ENCODE results near the gene ZNF410.
"Not testable (repeated sequence)": the region's sequence is repeated elsewhere in the genome, so short reads cannot be mapped to it uniquely, and the experiment has no call there.

Gene ZNF410

DNA sequence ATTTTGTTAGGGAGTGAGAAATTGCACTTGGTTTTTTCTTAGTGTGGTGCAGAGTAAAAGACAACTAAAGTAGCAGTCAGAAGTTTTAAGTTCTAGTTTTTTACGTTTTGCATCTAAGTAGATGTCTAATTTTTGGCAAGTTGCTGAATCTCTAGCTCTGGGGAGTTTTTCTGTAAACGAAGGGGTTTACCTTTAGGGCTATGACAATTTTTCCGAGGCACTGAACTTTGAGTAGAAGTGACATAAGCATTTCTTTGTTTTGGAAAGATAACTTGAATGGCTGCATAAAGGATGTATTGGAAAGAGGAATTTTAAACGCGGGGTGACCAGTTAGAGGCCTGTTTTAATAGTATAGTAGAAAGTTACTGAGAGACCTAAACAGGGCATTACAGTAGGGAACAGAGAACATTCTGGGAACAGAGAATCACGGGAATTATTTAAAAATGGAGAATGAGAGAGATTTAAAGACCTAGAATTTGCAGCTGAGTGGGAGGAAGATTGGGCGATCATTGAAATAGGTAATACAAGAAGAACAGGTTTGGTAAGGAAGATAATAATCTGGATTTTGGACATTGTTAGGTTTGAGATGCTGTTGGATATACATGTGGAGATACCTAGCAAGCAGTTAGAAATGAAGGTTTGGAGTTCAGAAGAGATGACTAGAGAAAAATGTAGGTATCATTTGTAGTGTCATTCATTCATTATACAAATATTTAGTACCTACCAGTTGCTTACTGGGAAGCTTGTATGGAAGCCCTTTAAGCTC, 1.2 kb downstream of the ZNF410 start:
- DNase-seq (ENCODE audit: low read depth) = no peak
- H3K36me3 ChIP-seq (ENCODE audit: control insufficient read depth, insufficient read depth, low read length, severe bottlenecking) = peaks cover 13% of the 10 kb centered on the region
- H3K4me3 ChIP-seq (ENCODE audit: low read length) = peak overlapping the region; percentile 96
- H3K9ac ChIP-seq (ENCODE audit: low read length) = peak overlapping the region; percentile 97
- H3K4me1 ChIP-seq (ENCODE audit: control insufficient read depth, insufficient read depth, low read length) = peaks cover 32% of the 10 kb centered on the region
- H3K27me3 ChIP-seq (replicated peaks; ENCODE audit: control insufficient read depth, insufficient read depth, low read length) = no peaks in the 10 kb centered on the region
- no peaks in the 10 kb centered on the region for H3K9me3 ChIP-seq (ENCODE audit: control insufficient read depth, low read length)

GRCh38 chr14:73888460-73888725, 1.7 kb downstream of the ZNF410 start:
- H3K9me3 ChIP-seq (ENCODE audit: control insufficient read depth, low read length) = no peaks in the 10 kb centered on the region
- no peaks in the 10 kb centered on the region for H3K27me3 ChIP-seq (replicated peaks; ENCODE audit: control insufficient read depth, insufficient read depth, low read length)
- H3K9ac ChIP-seq (ENCODE audit: low read length) = peak overlapping the region; percentile 97
- peak overlapping the region; percentile 96 for H3K4me3 ChIP-seq (ENCODE audit: low read length)
- H3K4me1 ChIP-seq (ENCODE audit: control insufficient read depth, insufficient read depth, low read length) = peaks cover 32% of the 10 kb centered on the region
- peaks cover 15% of the 10 kb centered on the region for H3K36me3 ChIP-seq (ENCODE audit: control insufficient read depth, insufficient read depth, low read length, severe bottlenecking)
- DNase-seq (ENCODE audit: low read depth) = peak; percentile 26

GRCh38 chr14:73888971-73889370, 2.3 kb downstream of the ZNF410 start:
- no peaks in the 10 kb centered on the region for H3K27me3 ChIP-seq (replicated peaks; ENCODE audit: control insufficient read depth, insufficient read depth, low read length)
- peaks cover 32% of the 10 kb centered on the region for H3K4me1 ChIP-seq (ENCODE audit: control insufficient read depth, insufficient read depth, low read length)
- peak overlapping the region; percentile 97 for H3K9ac ChIP-seq (ENCODE audit: low read length)
- DNase-seq (ENCODE audit: low read depth) = peak; percentile 23
- peaks cover 19% of the 10 kb centered on the region for H3K36me3 ChIP-seq (ENCODE audit: control insufficient read depth, insufficient read depth, low read length, severe bottlenecking)
- H3K4me3 ChIP-seq (ENCODE audit: low read length) = peak overlapping the region; percentile 96
- H3K9me3 ChIP-seq (ENCODE audit: control insufficient read depth, low read length) = no peaks in the 10 kb centered on the region

GRCh38 chr14:73889376-73889775, 2.7 kb downstream of the ZNF410 start:
- peak overlapping the region; percentile 96 for H3K4me3 ChIP-seq (ENCODE audit: low read length)
- H3K9me3 ChIP-seq (ENCODE audit: control insufficient read depth, low read length) = no peaks in the 10 kb centered on the region
- peaks cover 22% of the 10 kb centered on the region for H3K36me3 ChIP-seq (ENCODE audit: control insufficient read depth, insufficient read depth, low read length, severe bottlenecking)
- peak overlapping the region; percentile 28 for H3K9ac ChIP-seq (ENCODE audit: low read length)
- H3K27me3 ChIP-seq (replicated peaks; ENCODE audit: control insufficient read depth, insufficient read depth, low read length) = no peaks in the 10 kb centered on the region
- peaks cover 32% of the 10 kb centered on the region for H3K4me1 ChIP-seq (ENCODE audit: control insufficient read depth, insufficient read depth, low read length)
- no peak for DNase-seq (ENCODE audit: low read depth)

DNA sequence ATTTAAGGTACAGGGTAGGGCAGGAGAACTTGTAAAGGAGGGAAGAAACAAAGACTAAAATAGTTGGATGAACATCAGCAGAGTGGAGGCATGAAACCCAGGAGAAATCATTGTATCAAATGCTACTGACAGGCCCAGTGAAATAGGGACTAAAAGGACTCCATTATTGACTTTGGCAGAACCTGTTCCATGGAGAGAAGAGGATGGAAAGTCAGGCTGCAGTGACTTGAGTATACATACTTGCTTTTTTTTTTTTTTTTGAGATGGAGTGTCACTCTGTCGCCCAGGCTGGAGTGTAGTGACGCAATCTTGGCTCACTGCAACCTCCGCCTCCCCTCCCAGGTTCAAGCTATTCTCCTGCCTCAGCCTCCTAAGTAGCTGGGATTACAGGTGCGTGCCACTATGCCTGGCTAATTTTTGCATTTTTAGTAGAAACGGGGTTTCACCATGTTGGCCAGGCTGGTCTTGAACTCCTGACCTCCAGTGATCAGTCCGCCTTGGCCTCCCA, 7.6 kb downstream of the ZNF410 start:
- not testable (repeated sequence) for H3K27me3 ChIP-seq (replicated peaks; ENCODE audit: control insufficient read depth, insufficient read depth, low read length); H3K9me3 ChIP-seq (ENCODE audit: control insufficient read depth, low read length); DNase-seq (ENCODE audit: low read depth); H3K4me3 ChIP-seq (ENCODE audit: low read length); H3K9ac ChIP-seq (ENCODE audit: low read length)
- Histone ChIP-seq H3K4me1 (ENCODE audit: control insufficient read depth, insufficient read depth, low read length) (peaks cover 14% of the 10 kb centered on the region), H3K36me3 (ENCODE audit: control insufficient read depth, insufficient read depth, low read length, severe bottlenecking) (peaks cover 68% of the 10 kb centered on the region)

GRCh38 chr14:73895939-73896338, 9.3 kb downstream of the ZNF410 start:
- Histone ChIP-seq H3K27me3 (replicated peaks; ENCODE audit: control insufficient read depth, insufficient read depth, low read length) (no peaks in the 10 kb centered on the region), H3K9ac (ENCODE audit: low read length) (no peak overlapping the region), H3K4me3 (ENCODE audit: low read length) (no peak overlapping the region), H3K36me3 (ENCODE audit: control insufficient read depth, insufficient read depth, low read length, severe bottlenecking) (peaks cover 81% of the 10 kb centered on the region), H3K4me1 (ENCODE audit: control insufficient read depth, insufficient read depth, low read length) (peaks cover 8% of the 10 kb centered on the region), H3K9me3 (ENCODE audit: control insufficient read depth, low read length) (no peaks in the 10 kb centered on the region)
- no peak for DNase-seq (ENCODE audit: low read depth)

GRCh38 chr14:73896521-73896920, 9.9 kb downstream of the ZNF410 start:
- no peak overlapping the region for H3K4me3 ChIP-seq (ENCODE audit: low read length)
- no peaks in the 10 kb centered on the region for H3K27me3 ChIP-seq (replicated peaks; ENCODE audit: control insufficient read depth, insufficient read depth, low read length)
- DNase-seq (ENCODE audit: low read depth) = no peak
- H3K36me3 ChIP-seq (ENCODE audit: control insufficient read depth, insufficient read depth, low read length, severe bottlenecking) = peaks cover 87% of the 10 kb centered on the region
- no peak overlapping the region for H3K9ac ChIP-seq (ENCODE audit: low read length)
- peaks cover 8% of the 10 kb centered on the region for H3K4me1 ChIP-seq (ENCODE audit: control insufficient read depth, insufficient read depth, low read length)
- no peaks in the 10 kb centered on the region for H3K9me3 ChIP-seq (ENCODE audit: control insufficient read depth, low read length)

DNA sequence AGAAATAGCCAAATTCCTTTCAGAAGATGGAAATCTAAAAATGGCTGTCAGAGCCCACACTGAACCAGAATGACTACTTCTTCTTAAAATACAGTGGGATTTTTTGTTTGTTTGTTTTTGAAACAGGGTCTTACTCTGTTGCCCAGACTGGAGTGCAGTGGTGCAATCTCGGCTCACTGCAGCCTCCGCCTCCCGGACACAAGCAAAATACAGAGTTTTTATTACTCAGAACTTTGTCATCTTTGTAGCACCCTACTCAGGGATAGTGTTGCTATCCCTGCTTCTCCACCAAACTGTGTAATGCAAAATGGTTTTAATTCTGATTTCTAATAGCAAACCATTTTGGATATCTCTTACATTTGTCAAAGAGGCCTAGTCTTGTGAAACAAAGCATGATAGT, 16.4 kb downstream of the ZNF410 start:
- Histone ChIP-seq H3K9ac (ENCODE audit: low read length) (no peak overlapping the region), H3K36me3 (ENCODE audit: control insufficient read depth, insufficient read depth, low read length, severe bottlenecking) (peaks cover 84% of the 10 kb centered on the region), H3K9me3 (ENCODE audit: control insufficient read depth, low read length) (no peaks in the 10 kb centered on the region), H3K4me1 (ENCODE audit: control insufficient read depth, insufficient read depth, low read length) (no peaks in the 10 kb centered on the region), H3K4me3 (ENCODE audit: low read length) (no peak overlapping the region), H3K27me3 (replicated peaks; ENCODE audit: control insufficient read depth, insufficient read depth, low read length) (no peaks in the 10 kb centered on the region)
- DNase-seq (ENCODE audit: low read depth) = peak; percentile 51

- DNase-seq (ENCODE audit: low read depth) = no peak
- H3K9me3 ChIP-seq (ENCODE audit: control insufficient read depth, low read length) = no peaks in the 10 kb centered on the region
- H3K4me3 ChIP-seq (ENCODE audit: low read length) = no peak overlapping the region
- H3K36me3 ChIP-seq (ENCODE audit: control insufficient read depth, insufficient read depth, low read length, severe bottlenecking) = peaks cover 87% of the 10 kb centered on the region
- H3K27me3 ChIP-seq (replicated peaks; ENCODE audit: control insufficient read depth, insufficient read depth, low read length) = no peaks in the 10 kb centered on the region
- H3K9ac ChIP-seq (ENCODE audit: low read length) = no peak overlapping the region
- peaks cover 10% of the 10 kb centered on the region for H3K4me1 ChIP-seq (ENCODE audit: control insufficient read depth, insufficient read depth, low read length)
These were observed 23.0 kb downstream of the ZNF410 start for GRCh38 chr14:73909681-73910080.

DNA sequence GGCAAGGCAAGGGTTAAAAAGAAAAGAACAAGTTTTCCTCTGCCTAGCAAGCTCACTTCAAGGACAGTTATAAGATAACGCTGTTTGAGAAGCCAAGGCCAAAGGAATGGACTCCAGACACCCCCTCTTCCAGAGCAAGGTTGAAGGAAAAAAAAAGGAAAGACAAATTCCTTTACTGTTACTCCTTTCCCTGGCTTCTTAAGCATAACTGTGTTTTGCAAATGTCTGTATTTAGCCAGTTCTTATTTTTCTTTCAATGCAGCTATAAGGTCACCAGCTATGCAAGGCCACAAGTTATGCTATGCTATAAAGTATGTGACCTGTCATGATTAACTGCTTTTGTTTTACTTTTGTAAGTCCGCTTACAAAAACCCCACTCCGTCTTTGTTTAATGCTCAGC, 26.6 kb downstream of the ZNF410 start:
- peaks cover 76% of the 10 kb centered on the region for H3K36me3 ChIP-seq (ENCODE audit: control insufficient read depth, insufficient read depth, low read length, severe bottlenecking)
- no peaks in the 10 kb centered on the region for H3K9me3 ChIP-seq (ENCODE audit: control insufficient read depth, low read length)
- H3K4me3 ChIP-seq (ENCODE audit: low read length) = no peak overlapping the region
- H3K27me3 ChIP-seq (replicated peaks; ENCODE audit: control insufficient read depth, insufficient read depth, low read length) = no peaks in the 10 kb centered on the region
- no peak overlapping the region for H3K9ac ChIP-seq (ENCODE audit: low read length)
- DNase-seq (ENCODE audit: low read depth) = peak; percentile 34
- peaks cover 10% of the 10 kb centered on the region for H3K4me1 ChIP-seq (ENCODE audit: control insufficient read depth, insufficient read depth, low read length)

DNA sequence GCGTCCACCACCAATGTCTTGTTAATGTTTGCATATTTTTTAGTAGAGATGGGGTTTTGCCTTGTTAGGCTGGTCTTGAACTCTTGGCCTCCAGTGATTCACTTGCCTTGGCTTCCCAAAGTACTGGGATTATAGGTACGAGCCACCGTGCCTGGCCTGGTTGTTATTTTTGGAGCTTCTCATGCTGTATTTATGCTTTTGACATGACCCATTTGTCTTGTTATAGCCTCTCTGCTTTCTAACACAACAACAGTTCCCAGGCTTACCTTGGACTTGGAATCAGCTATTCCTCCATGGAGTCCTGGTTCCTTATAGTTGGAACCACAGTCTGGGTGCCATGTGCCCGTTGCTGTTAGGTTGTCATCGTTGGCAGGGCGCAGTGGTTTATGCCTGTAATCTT, 29.7 kb downstream of the ZNF410 start:
- H3K9me3 ChIP-seq (ENCODE audit: control insufficient read depth, low read length) = no peaks in the 10 kb centered on the region
- peaks cover 71% of the 10 kb centered on the region for H3K36me3 ChIP-seq (ENCODE audit: control insufficient read depth, insufficient read depth, low read length, severe bottlenecking)
- no peak for DNase-seq (ENCODE audit: low read depth)
- H3K9ac ChIP-seq (ENCODE audit: low read length) = no peak overlapping the region
- no peak overlapping the region for H3K4me3 ChIP-seq (ENCODE audit: low read length)
- no peaks in the 10 kb centered on the region for H3K27me3 ChIP-seq (replicated peaks; ENCODE audit: control insufficient read depth, insufficient read depth, low read length)
- H3K4me1 ChIP-seq (ENCODE audit: control insufficient read depth, insufficient read depth, low read length) = peaks cover 10% of the 10 kb centered on the region

DNA sequence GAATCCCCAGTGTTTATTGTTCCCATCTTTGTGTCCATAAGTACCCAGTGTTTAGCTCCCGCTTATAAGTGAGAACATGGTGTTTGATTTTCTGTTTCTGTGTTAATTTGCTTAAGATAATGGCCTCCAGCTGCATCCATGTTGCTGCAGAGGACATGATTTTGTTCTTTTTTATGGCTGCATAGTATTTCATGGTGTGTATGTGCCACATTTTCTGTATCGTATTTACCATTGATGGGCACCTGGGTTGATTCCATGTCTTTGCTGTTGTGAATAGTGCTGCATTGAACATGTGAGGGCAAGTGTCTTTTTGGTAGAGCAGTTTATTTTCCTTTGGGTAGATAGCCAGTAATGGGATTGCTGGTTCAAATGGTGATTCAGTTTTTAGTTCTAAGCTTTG, 32.8 kb downstream of the ZNF410 start:
- not testable (repeated sequence) for H3K9ac ChIP-seq (ENCODE audit: low read length); H3K4me3 ChIP-seq (ENCODE audit: low read length); H3K4me1 ChIP-seq (ENCODE audit: control insufficient read depth, insufficient read depth, low read length); H3K9me3 ChIP-seq (ENCODE audit: control insufficient read depth, low read length); DNase-seq (ENCODE audit: low read depth); H3K27me3 ChIP-seq (replicated peaks; ENCODE audit: control insufficient read depth, insufficient read depth, low read length)
- H3K36me3 ChIP-seq (ENCODE audit: control insufficient read depth, insufficient read depth, low read length, severe bottlenecking) = peaks cover 80% of the 10 kb centered on the region

Data from adipocyte (in vitro differentiated cells).